Kidney (tissue), 14 donors: Measurements from ENCODE around the gene KMT2E. TPM values are rescaled to one million over a fixed set of nuclear protein-coding genes. Genes with fewer than 3 reads are reported as not detected.

ENCODE experiments used
- DNase-seq, 5 donors: peaks; one replicate each; pipeline ENCODE4 v3.0.0-alpha.2; 2013 to 2020
- FAIRE-seq: peaks from 2 replicates; lab custom pipeline; 2012; peaks lifted over from hg19 to GRCh38; lab: Jason Lieb, UNC
- H3K27ac ChIP-seq, 2 donors: one replicate each; pipeline ENCODE4 v1.7.0; 2013; ENCODE audit warnings: low read depth in 2 of 2, low read length in 2 of 2, inconsistent platforms in 1 of 2
- H3K27me3 ChIP-seq: one replicate; pipeline ENCODE4 v1.7.1; 2013; ENCODE audit warnings: low read length, inconsistent platforms; ENCODE audit not compliant: control insufficient read depth, insufficient read depth
- H3K36me3 ChIP-seq, 3 donors: one replicate each; pipeline versions ENCODE4 v1.7.0 to v1.7.1; 2013; ENCODE audit warnings: low read length in 3 of 3, control low read depth in 1 of 3, inconsistent platforms in 1 of 3; ENCODE audit not compliant: insufficient read depth in 3 of 3, control insufficient read depth in 2 of 3
- H3K4me1 ChIP-seq, 3 donors: one replicate each; pipeline versions ENCODE4 v1.7.0 to v1.7.1; 2013; ENCODE audit warnings: low read length in 3 of 3, inconsistent platforms in 1 of 3, low read depth in 1 of 3; ENCODE audit not compliant: control insufficient read depth in 2 of 3, insufficient read depth in 2 of 3
- H3K4me3 ChIP-seq, 3 donors: one replicate each; pipeline versions ENCODE4 v1.7.0 to v1.8.1; 2013; ENCODE audit warnings: low read length in 3 of 3, control low read depth in 1 of 3, inconsistent platforms in 1 of 3
- H3K9ac ChIP-seq, 3 donors: one replicate each; pipeline versions ENCODE4 v1.7.0 to v1.7.1; 2013; ENCODE audit warnings: low read length in 3 of 3, control low read depth in 1 of 3, inconsistent platforms in 1 of 3
- H3K9me3 ChIP-seq, 3 donors: one replicate each; pipeline versions ENCODE4 v1.7.0 to v1.7.1; 2013; ENCODE audit warnings: low read length in 3 of 3, control low read depth in 1 of 3, inconsistent platforms in 1 of 3; ENCODE audit not compliant: control insufficient read depth in 2 of 3, insufficient read depth in 1 of 3
- intact Hi-C: fragments of 100-400 bp; cut with DNase I; formaldehyde crosslinking; loops from one replicate; pipeline ENCODE4 v1.11.1; 2022
- polyA plus RNA-seq: library from polyadenylated mRNA; stranded (reverse); fragments of 350-450 nt; fragmentation: Illumina TruSeq; extraction: RNeasy Lipid Tissue Mini Kit (QIAGEN cat#74804); gene quantifications from one replicate; pipeline ENCODE4 v1.2.3, GENCODE V29; 2014; ENCODE audit warnings: low read depth, low replicate concordance; ENCODE audit not compliant: insufficient read depth
- total RNA-seq: library from RNA; stranded (reverse); fragmentation: NEBNext Ultra II Directional; extraction: Animal tissue kit (Norgen Biotek cat#: 25700); gene quantifications from one replicate; pipeline ENCODE4 v1.2.1, GENCODE V29; 2021
- TF ChIP-seq, protein P1 (sequence below): IDR thresholded peaks from 3 replicates; pipeline ENCODE4 v1.5.1; 2012; ENCODE audit warnings: mild to moderate bottlenecking, moderate library complexity, borderline replicate concordance; ENCODE audit not compliant: insufficient read depth; ENCODE audit errors: extremely low read depth
- donor health status: control.
- donor health status: control.
- donor health status: control.
- donor health status: control.
- donor health status: control.
- donor health status: DM: yes; HTN: yes; CAD: no.
- donor health status: Normal renal cell carcinoma (clear cell type).

KMT2E gene
- total and polyA plus RNA-seq, 2 donors from 2014 or later = 7.2 to 106 TPM

GRCh38 chr7:105006367-105007136 is 7.5 kb upstream of the KMT2E start:
- FAIRE-seq (no peak), DNase-seq (peak in 2 of 5 donors; percentile 54 to 60)
- TF ChIP-seq, protein P1, sequence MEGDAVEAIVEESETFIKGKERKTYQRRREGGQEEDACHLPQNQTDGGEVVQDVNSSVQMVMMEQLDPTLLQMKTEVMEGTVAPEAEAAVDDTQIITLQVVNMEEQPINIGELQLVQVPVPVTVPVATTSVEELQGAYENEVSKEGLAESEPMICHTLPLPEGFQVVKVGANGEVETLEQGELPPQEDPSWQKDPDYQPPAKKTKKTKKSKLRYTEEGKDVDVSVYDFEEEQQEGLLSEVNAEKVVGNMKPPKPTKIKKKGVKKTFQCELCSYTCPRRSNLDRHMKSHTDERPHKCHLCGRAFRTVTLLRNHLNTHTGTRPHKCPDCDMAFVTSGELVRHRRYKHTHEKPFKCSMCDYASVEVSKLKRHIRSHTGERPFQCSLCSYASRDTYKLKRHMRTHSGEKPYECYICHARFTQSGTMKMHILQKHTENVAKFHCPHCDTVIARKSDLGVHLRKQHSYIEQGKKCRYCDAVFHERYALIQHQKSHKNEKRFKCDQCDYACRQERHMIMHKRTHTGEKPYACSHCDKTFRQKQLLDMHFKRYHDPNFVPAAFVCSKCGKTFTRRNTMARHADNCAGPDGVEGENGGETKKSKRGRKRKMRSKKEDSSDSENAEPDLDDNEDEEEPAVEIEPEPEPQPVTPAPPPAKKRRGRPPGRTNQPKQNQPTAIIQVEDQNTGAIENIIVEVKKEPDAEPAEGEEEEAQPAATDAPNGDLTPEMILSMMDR = no peak
- peak overlapping the region in 1 of 2 donors; percentile 7 for H3K27ac ChIP-seq
- peaks cover 0 to 6% (median 0%) of the 10 kb centered on the region in 3 donors for H3K36me3 ChIP-seq
- H3K9me3 ChIP-seq = no peaks in the 10 kb centered on the region
- no peak overlapping the region for H3K9ac ChIP-seq
- H3K4me3 ChIP-seq = no peak overlapping the region
- H3K4me1 ChIP-seq = peaks cover 3 to 47% (median 25%) of the 10 kb centered on the region in 3 donors
- intact Hi-C loops = no loop called here
- no peaks in the 10 kb centered on the region for H3K27me3 ChIP-seq

GRCh38 chr7:105007298-105007697 is 6.7 kb upstream of the KMT2E start:
- peaks cover 0 to 6% (median 0%) of the 10 kb centered on the region in 3 donors for H3K36me3 ChIP-seq
- no peaks in the 10 kb centered on the region for H3K9me3 ChIP-seq
- peaks cover 3 to 39% (median 22%) of the 10 kb centered on the region in 3 donors for H3K4me1 ChIP-seq
- no peak overlapping the region for H3K9ac ChIP-seq
- TF ChIP-seq, protein P1 = no peak
- DNase-seq (no peak), FAIRE-seq (no peak)
- intact Hi-C loops = no loop called here
- no peaks in the 10 kb centered on the region for H3K27me3 ChIP-seq
- H3K27ac ChIP-seq = peak overlapping the region in 1 of 2 donors; percentile 7
- H3K4me3 ChIP-seq = no peak overlapping the region

DNA sequence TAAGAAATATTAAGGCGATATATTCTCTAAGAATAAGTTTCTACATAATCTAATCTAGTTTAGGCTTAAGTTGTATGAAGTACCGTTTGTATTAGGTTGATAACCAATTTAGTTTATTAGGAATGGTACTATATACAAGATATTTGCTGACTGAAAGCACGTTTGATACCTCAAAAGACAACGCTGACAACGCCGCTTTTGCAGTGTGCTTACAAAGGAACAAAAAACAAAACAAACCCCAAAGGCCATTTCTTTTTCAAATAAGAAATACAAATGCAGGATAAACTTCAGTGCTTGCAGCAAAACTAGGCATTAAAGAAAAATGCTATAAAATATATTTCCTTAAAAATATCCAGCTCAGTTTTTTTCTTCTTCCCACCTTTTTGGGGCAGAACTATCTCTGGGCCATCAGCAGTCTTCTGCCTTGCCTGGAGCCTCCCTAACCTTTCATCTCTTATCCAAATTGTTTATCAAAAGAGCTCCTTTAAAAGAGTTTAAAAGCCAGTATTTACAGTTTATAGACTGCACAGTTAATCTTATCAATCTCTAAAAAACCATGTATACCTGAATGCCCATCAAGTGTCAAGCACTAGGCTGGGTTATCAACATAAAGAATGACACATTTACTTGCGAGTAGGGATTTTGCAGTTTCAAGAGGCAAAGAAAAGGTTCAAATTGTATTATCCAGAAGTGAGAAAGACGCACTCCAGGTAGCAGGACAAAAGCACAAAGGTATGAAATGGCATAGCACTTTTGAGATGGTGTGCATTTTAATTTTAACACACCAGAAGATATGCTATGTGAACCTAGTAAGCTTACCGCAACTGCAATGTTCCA is 4.1 kb upstream of the KMT2E start:
- intact Hi-C loops = no loop called here
- no peaks in the 10 kb centered on the region for H3K9me3 ChIP-seq
- FAIRE-seq = no peak
- TF ChIP-seq, protein P1 = no peak
- no peaks in the 10 kb centered on the region for H3K27me3 ChIP-seq
- peak overlapping the region; percentile 78 to 97 (median 87) for H3K9ac ChIP-seq
- H3K4me1 ChIP-seq = peaks cover 3 to 17% (median 15%) of the 10 kb centered on the region in 3 donors
- peaks cover 0 to 6% (median 0%) of the 10 kb centered on the region in 3 donors for H3K36me3 ChIP-seq
- H3K4me3 ChIP-seq = peak overlapping the region; percentile 89 to 99 (median 95)
- peak overlapping the region; percentile 100 for H3K27ac ChIP-seq
- peak in 1 of 5 donors; percentile 45 for DNase-seq
